HG02981 (cell line): ENCODE data around the gene CFAP74.

Source experiments
- ATAC-seq: cut with Tn5 transposase; IDR thresholded peaks from one replicate; pipeline ENCODE4 v1.9.1; 2021; ENCODE audit warnings: mild to moderate bottlenecking, moderate library complexity; ENCODE audit not compliant: unreplicated experiment

The CFAP74 gene

GRCh38 chr1:1883092-1883873 is 120.3 kb downstream of the CFAP74 start:
- no peak for ATAC-seq

GRCh38 chr1:1881727-1882126 is 121.9 kb downstream of the CFAP74 start:
- no peak for ATAC-seq

GRCh38 chr1:1880617-1881312 is 122.8 kb downstream of the CFAP74 start:
- ATAC-seq: no peak

- ATAC-seq: no peak
These were observed 123.6 kb downstream of the CFAP74 start for GRCh38 chr1:1879942-1880341.

GRCh38 chr1:1877865-1878436 is 125.6 kb downstream of the CFAP74 start:
- ATAC-seq: no peak

GRCh38 chr1:1876335-1876930 is 127.2 kb downstream of the CFAP74 start:
- no peak for ATAC-seq

GRCh38 chr1:1875932-1876331 is 127.7 kb downstream of the CFAP74 start:
- ATAC-seq: no peak

- no peak for ATAC-seq
These were observed 128.7 kb downstream of the CFAP74 start for GRCh38 chr1:1874901-1875300.

GRCh38 chr1:1873186-1873585 is 130.4 kb downstream of the CFAP74 start:
- no peak for ATAC-seq

- no peak for ATAC-seq
These were observed 131.1 kb downstream of the CFAP74 start for GRCh38 chr1:1872329-1872994.
